Left lung (tissue), 10 donors: ENCODE results near the gene DNAJC5. TPM values are rescaled to one million over a fixed set of nuclear protein-coding genes. Genes with fewer than 3 reads are reported as not detected.

Source experiments
- ATAC-seq: fragments of 200-7000 bp; cut with Tn5 transposase; one replicate; pipeline ENCODE4 v1.9.1; 2020; ENCODE audit warnings: moderate library complexity
- DNase-seq, 4 donors: peaks; one replicate each; pipeline ENCODE4 v3.0.0-alpha.2; 2013 to 2020
- H3K27ac ChIP-seq, 2 donors: fragments of 200-600 bp; sonication (generic) in 1 of 2; one replicate each; pipeline versions ENCODE4 v1.5.0 to v1.8.0; 2020 to 2021
- H3K27me3 ChIP-seq, 2 donors: fragments of 200-600 bp; sonication (generic) in 1 of 2; one replicate each; pipeline versions ENCODE4 v1.5.0 to v1.8.0; 2020 to 2021
- H3K36me3 ChIP-seq, 2 donors: fragments of 200-600 bp; sonication (generic) in 1 of 2; one replicate each; pipeline versions ENCODE4 v1.5.0 to v1.8.0; 2020 to 2021
- H3K4me1 ChIP-seq, 2 donors: fragments of 200-600 bp; one replicate each; pipeline ENCODE4 v1.8.0; 2021
- H3K4me3 ChIP-seq, 2 donors: fragments of 200-600 bp; sonication (generic) in 1 of 2; one replicate each; pipeline versions ENCODE4 v1.5.0 to v1.8.0; 2020 to 2021; ENCODE audit warnings: mild to moderate bottlenecking in 1 of 2
- H3K9me3 ChIP-seq, 2 donors: fragments of 200-600 bp; sonication (generic) in 1 of 2; one replicate each; pipeline versions ENCODE4 v1.5.0 to v1.8.0; 2020 to 2021
- CTCF ChIP-seq, 2 donors: fragments of 200-600 bp; sonication (generic) in 1 of 2; IDR thresholded peaks; one replicate each; pipeline versions ENCODE4 v1.5.0 to v1.8.0; 2021; ENCODE audit warnings: antibody characterized with exemption in 2 of 2
- intact Hi-C, 2 donors: fragments of 100-400 bp; cut with DNase I; formaldehyde crosslinking; loops; one replicate each; pipeline versions ENCODE4 v1.11.2 to v1.14.2; 2022
- polyA plus RNA-seq, 6 donors: library from polyadenylated mRNA; unstranded; fragments of 120-200 nt; gene quantifications; one replicate each; pipeline ENCODE4 v1.2.1, GENCODE V29; 2013; ENCODE audit not compliant: insufficient read length in 6 of 6
- total RNA-seq, 2 donors: library from RNA; stranded (reverse); fragmentation: NEBNext Ultra II Directional; extraction: Animal tissue kit (Norgen Biotek cat#: 25700); gene quantifications; one replicate each; pipeline ENCODE4 v1.2.1, GENCODE V29; 2021
- donor health status: DM: no; HTN: yes; CAD: no.
- donor health status: DM: no; HTN: no; CAD: no.

Gene DNAJC5
- total and polyA plus RNA-seq, 8 donors, result 17.5 to 59.5 (median 25.3) TPM

DNA sequence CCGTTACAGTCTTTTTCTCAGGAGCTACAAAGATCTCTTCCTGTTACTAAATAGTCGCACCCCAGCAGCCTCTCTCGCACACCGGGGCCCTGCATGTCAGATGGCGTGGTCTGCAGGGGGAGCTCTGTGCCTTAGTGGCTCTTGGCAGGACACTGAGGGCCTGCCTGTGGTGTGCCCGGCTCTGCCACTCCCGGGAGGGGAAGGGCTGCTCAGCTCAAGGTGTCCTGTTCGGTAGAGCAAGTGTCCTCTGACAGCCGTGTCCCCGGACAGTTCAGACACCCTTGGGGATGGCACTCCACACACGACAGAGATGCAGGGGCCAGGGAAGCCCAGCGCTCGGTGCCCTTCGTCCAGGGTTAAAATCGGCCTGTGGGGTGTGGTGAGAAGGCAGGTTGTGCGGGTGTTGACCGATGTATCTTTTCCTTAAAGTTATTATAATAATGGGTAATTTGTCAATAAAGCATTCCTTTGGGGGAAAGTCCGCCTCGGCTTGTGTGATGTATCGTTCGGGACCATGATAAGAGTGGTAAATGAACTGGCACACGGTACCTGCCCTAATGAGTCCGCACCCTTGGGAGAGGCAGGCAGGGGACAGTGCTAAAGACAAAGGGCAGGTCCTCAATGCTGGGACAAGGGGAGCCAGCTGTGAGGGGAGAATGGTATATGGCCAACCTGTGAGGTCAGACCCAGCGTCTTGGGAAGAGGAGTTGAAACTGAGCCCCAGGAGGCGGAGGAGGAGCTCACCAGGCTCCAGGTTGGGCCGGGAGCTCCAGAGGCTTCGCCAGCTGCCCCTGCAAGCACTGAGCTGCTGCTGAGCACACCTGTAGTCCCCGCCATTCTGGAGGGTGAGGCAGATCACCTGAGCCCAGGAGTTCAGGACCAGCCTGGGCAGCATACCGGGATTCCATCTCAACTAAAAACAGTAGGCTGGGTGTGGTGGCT, 3.6 kb upstream of the DNAJC5 start:
- Histone ChIP-seq H3K36me3 (peaks cover 0 to 66% of the 10 kb centered on the region in 2 donors), H3K4me3 (no peak overlapping the region), H3K4me1 (peaks cover 8 to 45% of the 10 kb centered on the region in 2 donors), H3K9me3 (no peaks in the 10 kb centered on the region), H3K27me3 (no peaks in the 10 kb centered on the region), H3K27ac (peak overlapping the region; percentile 3 to 57)
- intact Hi-C loops, result no loop called here
- ATAC-seq (no peak), DNase-seq (no peak)
- no peak for TF ChIP-seq CTCF (IDR thresholded peaks at IDR 0.05)

- Histone ChIP-seq H3K36me3 (peaks cover 0 to 55% of the 10 kb centered on the region in 2 donors), H3K4me1 (peaks cover 18 to 55% of the 10 kb centered on the region in 2 donors), H3K27ac (no peak overlapping the region), H3K27me3 (no peaks in the 10 kb centered on the region), H3K4me3 (no peak overlapping the region), H3K9me3 (no peaks in the 10 kb centered on the region)
- ATAC-seq (no peak), DNase-seq (no peak)
- no peak for TF ChIP-seq CTCF (IDR thresholded peaks at IDR 0.05)
- intact Hi-C loops, result no loop called here
Observed at GRCh38 chr20:63892402-63892801, 2.5 kb upstream of the DNAJC5 start.

DNA sequence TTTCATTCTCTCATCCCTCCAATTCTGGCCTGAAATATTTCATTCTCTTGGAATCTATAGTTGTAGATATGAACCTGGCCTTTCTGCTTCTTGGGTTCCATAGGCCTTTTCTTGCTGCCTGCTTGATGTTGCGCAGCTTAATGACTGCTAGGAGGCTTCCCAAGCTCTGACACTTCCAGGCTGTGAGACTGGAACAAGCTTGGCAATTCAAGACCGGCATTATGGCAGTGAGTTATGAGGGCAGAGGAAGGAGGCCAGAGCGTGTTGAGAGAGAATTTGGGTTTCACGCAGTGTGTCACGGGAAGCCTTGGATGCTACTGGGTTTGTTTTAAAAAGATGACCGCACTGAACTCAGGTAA, 948 bp upstream of the DNAJC5 start:
- Histone ChIP-seq H3K27ac (peak overlapping the region; percentile 72 to 96), H3K4me3 (peak overlapping the region in 1 of 2 donors; percentile 67), H3K36me3 (peaks cover 0 to 41% of the 10 kb centered on the region in 2 donors), H3K9me3 (no peaks in the 10 kb centered on the region), H3K27me3 (no peaks in the 10 kb centered on the region), H3K4me1 (peaks cover 21 to 66% of the 10 kb centered on the region in 2 donors)
- intact Hi-C loops, result no loop called here
- ATAC-seq (no peak), DNase-seq (no peak)
- no peak for TF ChIP-seq CTCF (IDR thresholded peaks at IDR 0.05)

DNA sequence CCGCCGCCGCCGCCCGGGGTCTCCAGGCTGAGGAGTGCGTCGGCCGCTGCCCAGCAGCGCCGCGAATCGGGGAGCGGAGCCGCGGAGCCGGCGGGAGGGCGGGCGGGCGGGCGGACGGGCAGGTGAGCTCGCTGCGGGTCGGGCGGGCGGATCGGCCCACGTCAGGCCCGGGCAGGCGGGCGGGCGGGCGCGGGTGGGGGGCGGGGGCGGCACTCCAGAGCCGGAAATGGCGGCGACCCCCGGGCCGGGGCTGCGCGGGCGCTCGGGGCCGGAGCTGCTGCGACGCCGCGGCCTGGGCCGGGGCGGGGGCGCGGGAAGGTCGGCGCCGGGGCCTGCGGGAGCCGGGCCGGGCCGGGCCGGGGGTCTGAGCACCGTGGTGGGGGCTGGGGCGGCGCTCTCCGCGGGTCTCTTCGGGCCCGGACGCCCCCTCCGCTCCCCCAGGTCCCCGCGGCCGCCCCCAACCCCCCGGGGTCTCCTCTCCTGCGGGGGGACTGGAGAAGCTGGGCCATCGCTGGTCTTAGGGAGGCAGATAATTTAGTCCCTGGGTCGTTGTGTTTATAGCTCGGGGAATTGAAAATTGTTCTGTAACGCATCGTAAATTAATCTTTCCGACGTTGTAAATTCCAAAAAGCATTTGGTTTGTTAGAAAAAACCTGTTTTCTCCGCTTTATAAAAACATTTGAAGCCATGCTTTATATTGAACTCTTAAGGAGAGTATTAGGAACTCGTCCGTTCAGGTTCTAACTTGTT, 451 bp downstream of the DNAJC5 start:
- intact Hi-C loops, result no loop called here
- ATAC-seq (no peak), DNase-seq (peak in 1 of 4 donors; percentile 7)
- H3K36me3 ChIP-seq, result peaks cover 0 to 27% of the 10 kb centered on the region in 2 donors
- peaks cover 22 to 66% of the 10 kb centered on the region in 2 donors for H3K4me1 ChIP-seq
- peak overlapping the region; percentile 75 to 96 for H3K27ac ChIP-seq
- no peak for TF ChIP-seq CTCF (IDR thresholded peaks at IDR 0.05)
- H3K4me3 ChIP-seq, result peak overlapping the region; percentile 46 to 67
- no peaks in the 10 kb centered on the region for H3K27me3 ChIP-seq
- no peaks in the 10 kb centered on the region for H3K9me3 ChIP-seq

DNA sequence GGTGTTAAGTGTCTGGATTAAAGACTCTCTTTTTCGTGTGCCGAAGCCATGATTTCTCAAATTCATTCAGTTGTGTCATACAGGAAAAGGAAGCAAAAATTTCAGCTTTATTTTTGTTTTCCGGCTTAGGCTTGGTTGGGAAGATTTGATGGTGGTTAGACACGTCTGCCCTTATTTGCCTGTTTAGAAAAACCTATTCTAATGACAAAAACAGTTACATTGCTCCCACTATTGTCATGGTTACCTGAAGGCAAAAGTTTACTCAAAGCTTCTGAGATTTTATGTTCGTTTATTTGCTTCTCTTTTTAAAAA, 982 bp downstream of the DNAJC5 start:
- H3K4me1 ChIP-seq, result peaks cover 20 to 66% of the 10 kb centered on the region in 2 donors
- no peaks in the 10 kb centered on the region for H3K9me3 ChIP-seq
- peak overlapping the region; percentile 46 to 67 for H3K4me3 ChIP-seq
- peak in 2 of 4 donors; percentile 8 to 14 for DNase-seq
- no peaks in the 10 kb centered on the region for H3K27me3 ChIP-seq
- peak overlapping the region; percentile 75 to 96 for H3K27ac ChIP-seq
- ATAC-seq, result no peak
- no peak for TF ChIP-seq CTCF (IDR thresholded peaks at IDR 0.05)
- peaks cover 0 to 22% of the 10 kb centered on the region in 2 donors for H3K36me3 ChIP-seq
- intact Hi-C loops, result no loop called here
